ENCODE data around the gene GPN2. TPM values are rescaled to one million over a fixed set of nuclear protein-coding genes. Genes with fewer than 3 reads are reported as not detected.
"Not testable (repeated sequence)": the region's sequence is repeated elsewhere in the genome, so short reads cannot be mapped to it uniquely, and the experiment has no call there.

Gene GPN2
- total and polyA plus RNA-seq, 4 donors, result 13.7 to 25.6 (median 16.5) TPM

DNA sequence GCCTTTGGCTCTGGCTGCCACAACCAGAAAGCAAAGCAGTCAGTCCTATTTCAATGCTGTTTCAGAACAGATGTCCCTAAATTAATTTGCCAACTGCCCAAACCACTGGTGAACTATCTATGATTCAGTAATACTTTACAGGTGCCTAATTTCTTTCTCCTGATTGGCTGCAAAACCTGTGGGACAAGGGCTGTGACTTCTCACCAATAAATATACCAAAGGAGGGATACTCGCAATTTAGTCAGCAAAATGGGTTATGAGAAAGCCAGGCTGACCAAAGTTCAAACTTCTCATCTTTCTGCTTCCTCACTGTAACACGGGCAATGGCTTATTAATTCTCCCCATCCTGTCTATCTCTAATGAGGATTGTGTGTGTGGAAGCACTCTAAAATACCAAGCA lies 12.8 kb downstream of the GPN2 start:
- no peak for TF ChIP-seq CTCF (IDR thresholded peaks at IDR 0.05; ENCODE audit: control extremely low read depth, extremely low read depth)
- H3K4me3 ChIP-seq, result no peak overlapping the region

DNA sequence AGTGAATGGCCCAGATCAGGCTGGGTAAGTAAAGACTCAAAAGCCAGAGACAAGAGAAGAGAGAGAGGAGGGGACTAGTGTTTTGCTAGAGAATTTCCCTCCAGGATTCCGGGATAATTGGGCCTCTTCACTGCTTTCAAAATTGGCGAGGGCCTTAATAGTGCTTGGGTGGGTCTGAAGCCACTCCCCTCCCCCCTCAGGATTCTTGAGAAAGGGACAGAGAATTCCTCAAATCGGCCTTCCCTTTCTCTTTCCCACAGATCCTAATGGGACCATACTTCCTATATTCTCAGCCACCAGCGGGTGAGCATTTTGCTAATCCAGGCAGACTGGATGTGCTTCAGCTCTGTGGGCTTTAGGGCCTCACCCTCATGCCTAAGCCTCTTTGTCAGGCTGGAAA lies 15.2 kb downstream of the GPN2 start:
- ATAC-seq (ENCODE audit: insufficient read depth, low FRiP score) (no peak), DNase-seq (no peak)
- no peak overlapping the region for H3K27ac ChIP-seq (ENCODE audit: low read depth in 1 of 2, low read length in 1 of 2)
- H3K4me1 ChIP-seq (ENCODE audit: control insufficient read depth in 5 of 5, insufficient read depth in 5 of 5, low read length in 5 of 5), result no peaks in the 10 kb centered on the region
- 77 to 83% methylated on average over 4 of the region's 4 CpGs for WGBS, 2 donors
- no peak for TF ChIP-seq CTCF (IDR thresholded peaks at IDR 0.05; ENCODE audit: control extremely low read depth, extremely low read depth)
- H3K4me3 ChIP-seq, result no peak overlapping the region
- peaks cover 0 to 14% (median 11%) of the 10 kb centered on the region in 4 donors for H3K36me3 ChIP-seq (ENCODE audit: control insufficient read depth in 4 of 4, insufficient read depth in 4 of 4, low read length in 4 of 4)
- no peaks in the 10 kb centered on the region for H3K9me3 ChIP-seq (ENCODE audit: control insufficient read depth in 4 of 4, insufficient read depth in 3 of 4, low read length in 3 of 4)
- H3K27me3 ChIP-seq (ENCODE audit: control insufficient read depth in 3 of 3, insufficient read depth in 3 of 3, low read length in 2 of 3), result no peaks in the 10 kb centered on the region
- no peak overlapping the region for H3K9ac ChIP-seq (ENCODE audit: insufficient read depth in 1 of 2, low read length in 2 of 2)

More for the DNA sequence above, 12.8 kb downstream of the GPN2 start:
- H3K27ac ChIP-seq (ENCODE audit: low read depth in 1 of 2, low read length in 1 of 2), result no peak overlapping the region
- H3K9ac ChIP-seq (ENCODE audit: insufficient read depth in 1 of 2, low read length in 2 of 2), result no peak overlapping the region
- no peak for ATAC-seq (ENCODE audit: insufficient read depth, low FRiP score)
- no peaks in the 10 kb centered on the region for H3K27me3 ChIP-seq (ENCODE audit: control insufficient read depth in 3 of 3, insufficient read depth in 3 of 3, low read length in 2 of 3)
- no peak for DNase-seq
- H3K36me3 ChIP-seq (ENCODE audit: control insufficient read depth in 4 of 4, insufficient read depth in 4 of 4, low read length in 4 of 4), result peaks cover 8 to 24% (median 18%) of the 10 kb centered on the region in 4 donors
- WGBS, 2 donors, result 78 to 86% methylated on average over 2 of the region's 2 CpGs
- H3K9me3 ChIP-seq (ENCODE audit: control insufficient read depth in 4 of 4, insufficient read depth in 3 of 4, low read length in 3 of 4), result no peaks in the 10 kb centered on the region
- H3K4me1 ChIP-seq (ENCODE audit: control insufficient read depth in 5 of 5, insufficient read depth in 5 of 5, low read length in 5 of 5), result peaks cover 0 to 1% (median 0%) of the 10 kb centered on the region in 5 donors

DNA sequence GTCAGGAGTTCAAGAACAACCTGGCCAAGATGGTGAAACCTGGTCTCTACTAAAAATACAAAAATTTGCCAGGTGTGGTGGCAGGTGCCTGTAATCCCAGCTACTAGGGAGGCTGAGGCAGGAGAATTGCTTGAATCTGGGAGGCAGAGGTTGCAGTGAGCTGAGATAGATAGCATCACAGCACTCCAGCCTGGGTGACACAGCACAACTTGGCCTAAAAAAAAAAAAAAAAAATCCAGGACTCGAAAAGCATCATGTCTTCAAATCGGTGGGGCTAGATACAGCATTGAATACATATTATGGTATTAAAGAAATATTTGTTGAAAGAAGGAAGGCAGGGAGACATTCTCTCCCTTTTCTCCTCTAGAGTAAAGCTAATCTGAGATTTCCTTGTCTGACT lies 17.0 kb downstream of the GPN2 start:
- not testable (repeated sequence) for H3K27me3 ChIP-seq (ENCODE audit: control insufficient read depth in 3 of 3, insufficient read depth in 3 of 3, low read length in 2 of 3); H3K4me1 ChIP-seq (ENCODE audit: control insufficient read depth in 5 of 5, insufficient read depth in 5 of 5, low read length in 5 of 5); H3K9me3 ChIP-seq (ENCODE audit: control insufficient read depth in 4 of 4, insufficient read depth in 3 of 4, low read length in 3 of 4); H3K4me3 ChIP-seq; H3K9ac ChIP-seq (ENCODE audit: insufficient read depth in 1 of 2, low read length in 2 of 2); H3K27ac ChIP-seq (ENCODE audit: low read depth in 1 of 2, low read length in 1 of 2); ATAC-seq (ENCODE audit: insufficient read depth, low FRiP score); DNase-seq; H3K36me3 ChIP-seq (ENCODE audit: control insufficient read depth in 4 of 4, insufficient read depth in 4 of 4, low read length in 4 of 4)
- WGBS, 2 donors, result 70 to 80% methylated on average over 2 of the region's 2 CpGs

GRCh38 chr1:26864610-26865480 lies 25.2 kb downstream of the GPN2 start:
- Histone ChIP-seq H3K4me3 (peak overlapping the region; percentile 49), H3K27ac (ENCODE audit: low read depth in 1 of 2, low read length in 1 of 2) (peak overlapping the region; percentile 95 to 97), H3K36me3 (ENCODE audit: control insufficient read depth in 4 of 4, insufficient read depth in 4 of 4, low read length in 4 of 4) (no peaks in the 10 kb centered on the region), H3K9me3 (ENCODE audit: control insufficient read depth in 4 of 4, insufficient read depth in 3 of 4, low read length in 3 of 4) (no peaks in the 10 kb centered on the region), H3K27me3 (ENCODE audit: control insufficient read depth in 3 of 3, insufficient read depth in 3 of 3, low read length in 2 of 3) (no peaks in the 10 kb centered on the region), H3K9ac (ENCODE audit: insufficient read depth in 1 of 2, low read length in 2 of 2) (peak overlapping the region; percentile 55 to 68), H3K4me1 (ENCODE audit: control insufficient read depth in 5 of 5, insufficient read depth in 5 of 5, low read length in 5 of 5) (peaks cover 0 to 12% (median 0%) of the 10 kb centered on the region in 5 donors)
- ATAC-seq (ENCODE audit: insufficient read depth, low FRiP score) (peak; percentile 94), DNase-seq (peak; percentile 96 to 98 (median 98))
- 0 to 1% methylated on average over 75 of the region's 75 CpGs for WGBS, 2 donors
- TF ChIP-seq CTCF (IDR thresholded peaks at IDR 0.05; ENCODE audit: control extremely low read depth, extremely low read depth), result no peak

Data from lung (tissue), 12 donors.